ENCODE measurements around the gene A3GALT2.

The A3GALT2 gene

DNA sequence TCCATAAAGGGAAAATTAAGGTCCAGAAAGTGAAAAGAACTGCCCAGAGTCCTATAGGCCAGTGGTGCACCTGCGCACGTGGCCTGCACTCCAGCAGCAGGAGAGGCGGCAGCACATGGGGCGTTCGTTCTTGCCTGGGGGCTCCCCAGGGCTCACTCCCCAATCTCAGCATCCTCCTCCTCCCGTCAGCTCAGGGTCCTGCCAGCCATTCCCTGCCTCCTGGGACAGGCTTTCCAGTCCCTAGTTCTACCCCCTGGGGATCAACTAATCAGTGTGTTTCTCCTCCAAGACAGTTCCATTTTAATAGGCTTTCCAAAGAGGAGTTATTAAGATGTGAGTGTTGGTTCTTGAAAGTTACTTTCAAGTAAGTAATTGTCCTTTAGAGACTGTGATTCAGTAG lies 1.2 kb upstream of the A3GALT2 start:
- TF ChIP-seq ELF4 (IDR thresholded peaks at IDR 0.05) (no peak), FOXA1 (IDR thresholded peaks at IDR 0.05) (no peak), SP1 (IDR thresholded peaks at IDR 0.05) (no peak), ARNT (IDR thresholded peaks at IDR 0.05) (no peak), FOXK2 (IDR thresholded peaks at IDR 0.05) (no peak), HDGF (IDR thresholded peaks at IDR 0.05; ENCODE audit: borderline replicate concordance) (no peak), NFRKB (IDR thresholded peaks at IDR 0.05) (no peak), FOXM1 (IDR thresholded peaks at IDR 0.05; ENCODE audit: borderline replicate concordance) (no peak), ZNF384 (IDR thresholded peaks at IDR 0.05) (no peak), TARDBP (IDR thresholded peaks at IDR 0.05) (no peak), LEF1 (IDR thresholded peaks at IDR 0.05; ENCODE audit: borderline replicate concordance) (no peak), SUZ12 (IDR thresholded peaks at IDR 0.05) (no peak), CTBP1 (IDR thresholded peaks at IDR 0.05; ENCODE audit: borderline replicate concordance) (no peak)
- TF ChIP-seq, protein P1, sequence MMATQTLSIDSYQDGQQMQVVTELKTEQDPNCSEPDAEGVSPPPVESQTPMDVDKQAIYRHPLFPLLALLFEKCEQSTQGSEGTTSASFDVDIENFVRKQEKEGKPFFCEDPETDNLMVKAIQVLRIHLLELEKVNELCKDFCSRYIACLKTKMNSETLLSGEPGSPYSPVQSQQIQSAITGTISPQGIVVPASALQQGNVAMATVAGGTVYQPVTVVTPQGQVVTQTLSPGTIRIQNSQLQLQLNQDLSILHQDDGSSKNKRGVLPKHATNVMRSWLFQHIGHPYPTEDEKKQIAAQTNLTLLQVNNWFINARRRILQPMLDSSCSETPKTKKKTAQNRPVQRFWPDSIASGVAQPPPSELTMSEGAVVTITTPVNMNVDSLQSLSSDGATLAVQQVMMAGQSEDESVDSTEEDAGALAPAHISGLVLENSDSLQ (IDR thresholded peaks at IDR 0.05), result no peak
- CTCF ChIA-PET, result no interaction called here
- no peak for DNase-seq (ENCODE audit: extremely low spot score)
- POLR2A ChIA-PET, result no interaction called here

DNA sequence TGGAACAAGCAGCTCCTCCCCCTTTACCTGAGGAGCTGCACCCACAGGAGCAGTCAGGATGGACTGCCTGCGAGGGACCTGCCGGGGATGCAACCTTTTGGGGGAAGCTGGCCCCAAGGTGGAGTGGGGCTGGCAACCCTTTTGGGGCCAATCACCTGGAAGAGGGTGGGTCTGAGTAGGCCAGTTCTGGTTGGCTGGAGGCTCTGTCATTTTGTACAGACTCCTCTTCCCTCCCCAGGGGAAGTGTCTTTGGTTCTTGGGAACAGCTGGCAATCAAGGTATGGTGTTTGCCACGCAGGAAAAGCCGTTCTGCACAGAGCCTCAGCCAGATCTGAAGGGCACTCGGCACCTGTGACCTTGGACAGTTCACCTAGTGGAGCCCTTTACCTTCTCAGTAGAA lies 280 bp upstream of the A3GALT2 start:
- CTCF ChIA-PET, result no interaction called here

DNA sequence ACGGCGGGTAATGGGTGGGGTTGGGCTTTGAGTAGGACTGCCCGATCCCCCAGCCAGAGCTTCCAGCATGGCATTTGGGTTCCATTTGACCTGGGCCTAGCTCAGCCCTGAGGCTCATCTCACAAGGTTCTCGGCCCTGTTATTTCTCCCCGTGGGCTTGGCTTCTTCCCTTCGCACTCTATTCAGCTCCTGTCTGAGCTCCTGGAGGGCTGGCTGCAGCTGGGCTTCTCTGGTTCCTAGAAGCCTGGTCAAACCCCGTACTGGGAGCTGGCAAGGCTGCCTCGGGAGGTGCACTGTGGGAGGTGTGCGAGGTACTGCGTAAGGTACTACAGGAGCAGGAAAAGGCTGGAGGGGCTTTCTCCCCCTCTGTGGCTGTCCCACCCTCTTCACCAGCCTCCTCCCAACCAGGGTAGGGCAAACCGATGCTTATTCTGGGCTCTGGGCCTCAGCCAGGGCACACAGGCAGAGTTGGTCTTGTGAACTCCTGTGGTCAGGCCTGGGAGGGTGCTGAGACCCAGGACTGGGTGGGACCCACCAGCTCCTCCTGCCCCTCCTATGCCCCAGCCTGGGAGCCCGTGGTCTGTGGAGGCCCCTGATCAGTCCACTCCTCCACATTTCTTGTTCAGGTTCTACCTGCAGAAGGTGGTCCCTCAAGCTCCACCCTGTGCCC lies 814 bp downstream of the A3GALT2 start:
- no peak for DNase-seq (ENCODE audit: extremely low spot score)
- POLR2A ChIA-PET, result interaction anchor here (0.8 kb wide), 1 partner anchor 18 kb away, joined by 4 read pairs; no protein-coding TSS in a partner anchor
- TF ChIP-seq TARDBP (IDR thresholded peaks at IDR 0.05), result no peak
- TF ChIP-seq CTBP1 (IDR thresholded peaks at IDR 0.05; ENCODE audit: borderline replicate concordance), result no peak
- TF ChIP-seq, protein P1 (IDR thresholded peaks at IDR 0.05), result no peak
- no peak for TF ChIP-seq FOXK2 (IDR thresholded peaks at IDR 0.05)
- no peak for TF ChIP-seq ELF4 (IDR thresholded peaks at IDR 0.05)
- TF ChIP-seq BHLHE40 (IDR thresholded peaks at IDR 0.05; ENCODE audit: borderline replicate concordance), result no peak
- no peak for TF ChIP-seq LEF1 (IDR thresholded peaks at IDR 0.05; ENCODE audit: borderline replicate concordance)
- TF ChIP-seq L3MBTL2 (conservative IDR thresholded peaks at IDR 0.05), result no peak
- CTCF ChIA-PET, result no interaction called here

More for the DNA sequence above, 280 bp upstream of the A3GALT2 start:
- POLR2A ChIA-PET, result no interaction called here
- no peak for DNase-seq (ENCODE audit: extremely low spot score)
- TF ChIP-seq TARDBP (IDR thresholded peaks at IDR 0.05) (no peak), CTBP1 (IDR thresholded peaks at IDR 0.05; ENCODE audit: borderline replicate concordance) (no peak), BHLHE40 (IDR thresholded peaks at IDR 0.05; ENCODE audit: borderline replicate concordance) (no peak), FOXA1 (IDR thresholded peaks at IDR 0.05) (no peak), FOXK2 (IDR thresholded peaks at IDR 0.05) (no peak)

DNA sequence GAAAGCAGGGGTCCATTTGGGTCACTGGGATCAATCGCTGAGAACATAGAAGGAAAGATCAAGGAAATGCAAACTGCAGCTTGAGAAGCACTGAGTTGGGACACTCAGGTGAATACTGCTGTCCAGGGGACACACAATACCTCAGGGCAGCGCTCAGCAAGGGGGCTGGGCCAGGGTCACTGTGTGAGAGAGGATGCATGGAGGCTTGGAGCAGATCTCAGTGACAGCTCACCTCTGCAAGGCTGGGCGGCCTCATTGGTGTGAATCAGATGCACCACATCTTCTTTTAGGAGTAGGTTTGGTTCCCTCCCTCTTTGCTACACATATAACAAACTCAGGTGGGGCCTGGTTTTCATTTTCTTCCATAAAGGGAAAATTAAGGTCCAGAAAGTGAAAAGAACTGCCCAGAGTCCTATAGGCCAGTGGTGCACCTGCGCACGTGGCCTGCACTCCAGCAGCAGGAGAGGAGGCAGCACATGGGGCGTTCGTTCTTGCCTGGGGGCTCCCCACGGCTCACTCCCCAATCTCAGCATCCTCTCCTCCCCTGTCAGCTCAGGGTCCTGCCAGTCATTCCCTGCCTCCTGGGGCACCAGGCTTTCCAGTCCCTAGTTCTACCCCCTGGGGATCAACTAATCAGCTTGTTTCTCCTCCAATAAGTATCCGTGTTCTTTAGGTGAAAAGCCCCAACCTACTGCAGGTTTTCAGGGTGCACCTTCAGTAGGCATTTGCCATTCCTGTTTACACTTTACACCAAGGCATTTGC lies 1.5 kb downstream of the A3GALT2 start:
- ChIA-PET CTCF (no interaction called here), POLR2A (no interaction called here)
- no peak for TF ChIP-seq ELF4 (IDR thresholded peaks at IDR 0.05)
- TF ChIP-seq, protein P1 (IDR thresholded peaks at IDR 0.05), result no peak
- TF ChIP-seq NFRKB (IDR thresholded peaks at IDR 0.05), result no peak
- TF ChIP-seq FOXA1 (IDR thresholded peaks at IDR 0.05), result no peak
- TF ChIP-seq FOXM1 (IDR thresholded peaks at IDR 0.05; ENCODE audit: borderline replicate concordance), result no peak
- no peak for TF ChIP-seq SP1 (IDR thresholded peaks at IDR 0.05)
- no peak for TF ChIP-seq CTBP1 (IDR thresholded peaks at IDR 0.05; ENCODE audit: borderline replicate concordance)
- TF ChIP-seq L3MBTL2 (conservative IDR thresholded peaks at IDR 0.05), result no peak
- no peak for TF ChIP-seq ZNF384 (IDR thresholded peaks at IDR 0.05)
- TF ChIP-seq LEF1 (IDR thresholded peaks at IDR 0.05; ENCODE audit: borderline replicate concordance), result no peak
- no peak for TF ChIP-seq BHLHE40 (IDR thresholded peaks at IDR 0.05; ENCODE audit: borderline replicate concordance)
- TF ChIP-seq TARDBP (IDR thresholded peaks at IDR 0.05), result no peak
- TF ChIP-seq FOXK2 (IDR thresholded peaks at IDR 0.05), result no peak
- no peak for TF ChIP-seq ARNT (IDR thresholded peaks at IDR 0.05)
- TF ChIP-seq HDGF (IDR thresholded peaks at IDR 0.05; ENCODE audit: borderline replicate concordance), result no peak
- no peak for TF ChIP-seq SUZ12 (IDR thresholded peaks at IDR 0.05)
- no peak for DNase-seq (ENCODE audit: extremely low spot score)

DNA sequence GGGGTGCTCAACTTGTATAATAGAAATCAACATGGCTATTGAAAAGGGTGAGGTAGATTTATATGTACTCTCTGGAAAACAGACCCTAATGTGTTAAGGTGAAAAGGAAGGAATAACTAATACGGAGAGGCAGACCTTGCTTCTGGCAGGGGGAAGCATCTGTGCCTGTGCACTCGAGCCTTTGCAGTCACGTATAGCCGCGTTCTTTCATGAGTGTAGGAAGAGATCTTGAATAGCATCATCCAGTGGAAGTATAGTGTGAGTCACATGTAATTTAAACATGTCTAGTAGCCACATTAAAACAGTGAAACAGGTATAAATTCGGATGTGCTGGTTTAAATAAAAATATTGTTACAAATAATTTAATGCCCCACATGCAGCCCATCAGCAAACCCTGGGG lies 3.0 kb downstream of the A3GALT2 start:
- TF ChIP-seq CTBP1 (IDR thresholded peaks at IDR 0.05; ENCODE audit: borderline replicate concordance) (no peak), FOXK2 (IDR thresholded peaks at IDR 0.05) (no peak), HDGF (IDR thresholded peaks at IDR 0.05; ENCODE audit: borderline replicate concordance) (no peak), LEF1 (IDR thresholded peaks at IDR 0.05; ENCODE audit: borderline replicate concordance) (no peak), SP1 (IDR thresholded peaks at IDR 0.05) (no peak), FOXA1 (IDR thresholded peaks at IDR 0.05) (no peak), ZNF384 (IDR thresholded peaks at IDR 0.05) (no peak), FOXM1 (IDR thresholded peaks at IDR 0.05; ENCODE audit: borderline replicate concordance) (no peak), L3MBTL2 (conservative IDR thresholded peaks at IDR 0.05) (no peak), NFRKB (IDR thresholded peaks at IDR 0.05) (no peak), ARNT (IDR thresholded peaks at IDR 0.05) (no peak), BHLHE40 (IDR thresholded peaks at IDR 0.05; ENCODE audit: borderline replicate concordance) (no peak), TARDBP (IDR thresholded peaks at IDR 0.05) (no peak)
- DNase-seq (ENCODE audit: extremely low spot score), result no peak
- ChIA-PET CTCF (no interaction called here), POLR2A (no interaction called here)

DNA sequence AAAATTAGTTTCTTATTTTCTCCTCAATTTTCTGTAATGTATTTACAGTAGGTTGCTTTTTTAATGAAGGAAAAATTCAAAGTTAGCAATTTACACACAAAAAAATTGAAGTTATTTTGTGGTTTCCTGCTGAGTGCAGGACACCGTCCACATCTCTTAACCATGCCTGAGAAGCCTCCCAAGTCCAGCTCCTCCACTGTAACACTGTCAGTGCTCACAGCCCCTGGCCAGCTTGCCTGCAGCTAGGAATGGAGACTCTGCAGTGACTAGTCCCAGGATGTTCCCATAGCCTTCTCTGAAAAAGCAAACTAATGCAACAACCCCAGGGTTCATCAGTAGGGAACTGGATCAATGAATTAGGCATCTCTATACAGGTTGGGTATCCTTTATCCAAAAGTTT lies 3.5 kb downstream of the A3GALT2 start:
- TF ChIP-seq ARNT (IDR thresholded peaks at IDR 0.05) (no peak), L3MBTL2 (conservative IDR thresholded peaks at IDR 0.05) (no peak), FOXK2 (IDR thresholded peaks at IDR 0.05) (no peak), CTBP1 (IDR thresholded peaks at IDR 0.05; ENCODE audit: borderline replicate concordance) (no peak), SUZ12 (IDR thresholded peaks at IDR 0.05) (no peak), NFRKB (IDR thresholded peaks at IDR 0.05) (no peak), ZNF384 (IDR thresholded peaks at IDR 0.05) (no peak), BHLHE40 (IDR thresholded peaks at IDR 0.05; ENCODE audit: borderline replicate concordance) (no peak)
- TF ChIP-seq, protein P1 (IDR thresholded peaks at IDR 0.05), result no peak
- no peak for DNase-seq (ENCODE audit: extremely low spot score)
- POLR2A ChIA-PET, result no interaction called here
- CTCF ChIA-PET, result no interaction called here

Measured in HEK293T (cell line).